Measurements from ENCODE around the gene MTCP1. TPM values are rescaled to one million over a fixed set of nuclear protein-coding genes. Genes with fewer than 3 reads are reported as not detected.
A peak's percentile ranks its signal among the peaks of the same experiment; 100 is the strongest.

MTCP1 gene
- total and polyA plus RNA-seq, 9 of the 15 experiments (the other 6 are each of a cell fraction or from before 2014, with no cell fraction given): 12.7 to 28.0 (median 22.9) TPM

GRCh38 chrX:155070975-155071693 is at the start of gene MTCP1, which contains the start of the genes BRCC3 and CMC4 (continued):
- TF ChIP-seq GATAD2B (IDR thresholded peaks at IDR 0.05; ENCODE audit: borderline replicate concordance) (0 out of 2 replicates have a peak, but pooled peaks have one; percentile 44), TAF7 (tag; IDR thresholded peaks at IDR 0.05) (peak; percentile 78), VEZF1 (CRISPR knock-in tag; IDR thresholded peaks at IDR 0.05) (peak; percentile 99), SIN3B (IDR thresholded peaks at IDR 0.05; ENCODE audit: low read depth) (peak; percentile 27; the same call in 1 of the 2 replicates), ZKSCAN3 (CRISPR knock-in tag; IDR thresholded peaks at IDR 0.05) (no peak), ZBTB9 (CRISPR knock-in tag; IDR thresholded peaks at IDR 0.05) (no peak), RBM22 (IDR thresholded peaks at IDR 0.05; ENCODE audit: low read depth, low read length, poor library complexity, severe bottlenecking) (no peak), THAP12 (CRISPR knock-in tag; IDR thresholded peaks at IDR 0.05) (peak; percentile 62; the same call in 1 of the 2 replicates), RBM15 (IDR thresholded peaks at IDR 0.05; ENCODE audit: insufficient read depth, low read length) (no peak), ZC3H11A (IDR thresholded peaks at IDR 0.05; ENCODE audit: low read depth, low read length) (no peak), RCOR1 (IDR thresholded peaks at IDR 0.05; ENCODE audit: borderline replicate concordance in 1 of 2, low read depth in 2 of 2, low read length in 2 of 2) (no peak), ZNF23 (CRISPR knock-in tag; IDR thresholded peaks at IDR 0.05) (no peak), SNIP1 (IDR thresholded peaks at IDR 0.05; ENCODE audit: low read depth) (no peak), NEUROD1 (IDR thresholded peaks at IDR 0.05; ENCODE audit: borderline replicate concordance, low read depth, low read length, partially characterized antibody) (no peak), TEAD4 (IDR thresholded peaks at IDR 0.05; ENCODE audit: low read length) (no peak; the same call in 1 of the 2 replicates), TEAD4 (CRISPR knock-in tag; IDR thresholded peaks at IDR 0.05; ENCODE audit: borderline replicate concordance) (no peak), ZNF518B (CRISPR knock-in tag; IDR thresholded peaks at IDR 0.05) (no peak), U2AF1 (optimal IDR thresholded peaks at IDR 0.05; ENCODE audit: low read depth, low read length) (no peak), ZNF830 (CRISPR knock-in tag; IDR thresholded peaks at IDR 0.05) (no peak)
